ENCODE measurements around the gene RASAL1.

Gene RASAL1

DNA sequence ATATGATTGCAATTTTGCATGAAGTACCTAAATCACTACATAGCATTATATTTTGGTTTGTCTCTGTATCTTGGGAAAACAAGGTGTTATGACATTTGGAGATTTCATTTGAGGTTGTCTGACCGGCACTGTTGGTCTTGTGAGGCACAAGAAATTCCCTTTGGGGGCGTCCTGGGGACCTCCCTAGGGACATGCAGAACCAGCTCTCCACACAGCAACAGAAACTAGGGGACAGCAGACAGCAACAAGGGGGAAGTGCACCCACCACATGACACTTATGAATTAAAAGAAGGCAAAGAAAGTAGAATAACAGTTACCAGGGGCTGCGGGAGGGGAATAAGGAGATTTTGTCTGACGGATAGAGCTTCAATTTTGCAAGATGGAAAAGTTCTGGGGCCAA is 35.4 kb upstream of the RASAL1 start:
- Histone ChIP-seq H2BK120ac (ENCODE audit: low read depth, low read length) (no peak overlapping the region), H3K9ac (ENCODE audit: low read length) (no peak overlapping the region), H2BK5ac (ENCODE audit: low read depth, low read length, poor library complexity, severe bottlenecking) (no peak overlapping the region), H2AFZ (ENCODE audit: low read depth, low read length) (no peak overlapping the region), H3K14ac (ENCODE audit: low read length in 2 of 2) (no peak overlapping the region), H3K36me3 (ENCODE audit: control insufficient read depth in 1 of 2, insufficient read depth in 2 of 2, low read depth in 1 of 2, low read length in 2 of 2) (peaks cover 68 to 83% of the 10 kb centered on the region in 2 experiments), H4K8ac (ENCODE audit: low read length) (no peak overlapping the region), H3K23ac (ENCODE audit: low read length in 2 of 2) (no peak overlapping the region), H4K91ac (ENCODE audit: low read length) (no peak overlapping the region), H3K18ac (ENCODE audit: low read depth in 1 of 2, low read length in 2 of 2) (no peak overlapping the region), H2BK12ac (ENCODE audit: low read length in 2 of 2) (no peak overlapping the region), H3K4ac (ENCODE audit: low read depth in 1 of 2, low read length in 2 of 2) (no peak overlapping the region), H3K4me3 (ENCODE audit: insufficient read depth in 1 of 2, low read depth in 1 of 2, low read length in 2 of 2) (no peak overlapping the region), H3K4me1 (ENCODE audit: control insufficient read depth, insufficient read depth, low read depth, low read length) (peaks cover 21% of the 10 kb centered on the region), H3K27me3 (ENCODE audit: control insufficient read depth in 1 of 2, insufficient read depth in 1 of 2, low read length in 2 of 2) (no peaks in the 10 kb centered on the region), H3K27ac (ENCODE audit: low read length, poor library complexity, severe bottlenecking) (no peak overlapping the region), H3K4me2 (ENCODE audit: low read length, poor library complexity, severe bottlenecking) (no peak overlapping the region), H3K9me3 (ENCODE audit: control insufficient read depth, low read length) (no peaks in the 10 kb centered on the region), H3K79me1 (replicated peaks; ENCODE audit: low read length, poor library complexity, severe bottlenecking) (peaks cover 25% of the 10 kb centered on the region), H2BK15ac (ENCODE audit: low read depth, poor library complexity, severe bottlenecking) (no peak overlapping the region), H2AK5ac (ENCODE audit: low read length, severe bottlenecking) (no peak overlapping the region)
- 94% methylated on average over 4 of the region's 4 CpGs for WGBS
- no peak for DNase-seq

GRCh38 chr12:113170457-113170856 is 34.9 kb upstream of the RASAL1 start:
- Histone ChIP-seq H4K91ac (ENCODE audit: low read length) (no peak overlapping the region), H2BK12ac (ENCODE audit: low read length in 2 of 2) (no peak overlapping the region), H3K4me2 (ENCODE audit: low read length, poor library complexity, severe bottlenecking) (no peak overlapping the region), H3K23ac (ENCODE audit: low read length in 2 of 2) (no peak overlapping the region), H3K27ac (ENCODE audit: low read length, poor library complexity, severe bottlenecking) (no peak overlapping the region), H2BK5ac (ENCODE audit: low read depth, low read length, poor library complexity, severe bottlenecking) (no peak overlapping the region), H2BK120ac (ENCODE audit: low read depth, low read length) (no peak overlapping the region), H3K9me3 (ENCODE audit: control insufficient read depth, low read length) (no peaks in the 10 kb centered on the region), H3K14ac (ENCODE audit: low read length in 2 of 2) (no peak overlapping the region), H3K9ac (ENCODE audit: low read length) (no peak overlapping the region), H3K27me3 (ENCODE audit: control insufficient read depth in 1 of 2, insufficient read depth in 1 of 2, low read length in 2 of 2) (no peaks in the 10 kb centered on the region), H3K18ac (ENCODE audit: low read depth in 1 of 2, low read length in 2 of 2) (no peak overlapping the region), H3K79me1 (replicated peaks; ENCODE audit: low read length, poor library complexity, severe bottlenecking) (peaks cover 29% of the 10 kb centered on the region), H2AK5ac (ENCODE audit: low read length, severe bottlenecking) (no peak overlapping the region), H2AFZ (ENCODE audit: low read depth, low read length) (no peak overlapping the region), H3K4me1 (ENCODE audit: control insufficient read depth, insufficient read depth, low read depth, low read length) (peaks cover 26% of the 10 kb centered on the region), H2BK15ac (ENCODE audit: low read depth, poor library complexity, severe bottlenecking) (no peak overlapping the region), H3K4ac (ENCODE audit: low read depth in 1 of 2, low read length in 2 of 2) (no peak overlapping the region), H4K8ac (ENCODE audit: low read length) (no peak overlapping the region), H3K4me3 (ENCODE audit: insufficient read depth in 1 of 2, low read depth in 1 of 2, low read length in 2 of 2) (no peak overlapping the region), H3K36me3 (ENCODE audit: control insufficient read depth in 1 of 2, insufficient read depth in 2 of 2, low read depth in 1 of 2, low read length in 2 of 2) (peaks cover 71 to 88% of the 10 kb centered on the region in 2 experiments)
- WGBS: 90% methylated on average over 3 of the region's 5 CpGs
- no peak for DNase-seq

- H3K27me3 ChIP-seq (ENCODE audit: control insufficient read depth in 1 of 2, insufficient read depth in 1 of 2, low read length in 2 of 2): no peaks in the 10 kb centered on the region
- no peak overlapping the region for H2BK15ac ChIP-seq (ENCODE audit: low read depth, poor library complexity, severe bottlenecking)
- H3K4me2 ChIP-seq (ENCODE audit: low read length, poor library complexity, severe bottlenecking): no peak overlapping the region
- no peak overlapping the region for H2AFZ ChIP-seq (ENCODE audit: low read depth, low read length)
- H2BK12ac ChIP-seq (ENCODE audit: low read length in 2 of 2): no peak overlapping the region
- no peak for DNase-seq
- peaks cover 28% of the 10 kb centered on the region for H3K79me1 ChIP-seq (replicated peaks; ENCODE audit: low read length, poor library complexity, severe bottlenecking)
- no peak overlapping the region for H3K27ac ChIP-seq (ENCODE audit: low read length, poor library complexity, severe bottlenecking)
- no peak overlapping the region for H3K4ac ChIP-seq (ENCODE audit: low read depth in 1 of 2, low read length in 2 of 2)
- no peak overlapping the region for H3K14ac ChIP-seq (ENCODE audit: low read length in 2 of 2)
- no peak overlapping the region for H3K4me3 ChIP-seq (ENCODE audit: insufficient read depth in 1 of 2, low read depth in 1 of 2, low read length in 2 of 2)
- H4K8ac ChIP-seq (ENCODE audit: low read length): no peak overlapping the region
- no peak overlapping the region for H3K23ac ChIP-seq (ENCODE audit: low read length in 2 of 2)
- H4K91ac ChIP-seq (ENCODE audit: low read length): no peak overlapping the region
- peaks cover 70 to 92% of the 10 kb centered on the region in 2 experiments for H3K36me3 ChIP-seq (ENCODE audit: control insufficient read depth in 1 of 2, insufficient read depth in 2 of 2, low read depth in 1 of 2, low read length in 2 of 2)
- H3K9me3 ChIP-seq (ENCODE audit: control insufficient read depth, low read length): no peaks in the 10 kb centered on the region
- H3K18ac ChIP-seq (ENCODE audit: low read depth in 1 of 2, low read length in 2 of 2): no peak overlapping the region
- no peak overlapping the region for H3K9ac ChIP-seq (ENCODE audit: low read length)
- 93% methylated on average over 13 of the region's 13 CpGs for WGBS
- H2AK5ac ChIP-seq (ENCODE audit: low read length, severe bottlenecking): no peak overlapping the region
- no peak overlapping the region for H2BK5ac ChIP-seq (ENCODE audit: low read depth, low read length, poor library complexity, severe bottlenecking)
- H2BK120ac ChIP-seq (ENCODE audit: low read depth, low read length): no peak overlapping the region
- H3K4me1 ChIP-seq (ENCODE audit: control insufficient read depth, insufficient read depth, low read depth, low read length): peaks cover 27% of the 10 kb centered on the region
Measured at GRCh38 chr12:113169697-113170096, 34.1 kb upstream of the RASAL1 start.

DNA sequence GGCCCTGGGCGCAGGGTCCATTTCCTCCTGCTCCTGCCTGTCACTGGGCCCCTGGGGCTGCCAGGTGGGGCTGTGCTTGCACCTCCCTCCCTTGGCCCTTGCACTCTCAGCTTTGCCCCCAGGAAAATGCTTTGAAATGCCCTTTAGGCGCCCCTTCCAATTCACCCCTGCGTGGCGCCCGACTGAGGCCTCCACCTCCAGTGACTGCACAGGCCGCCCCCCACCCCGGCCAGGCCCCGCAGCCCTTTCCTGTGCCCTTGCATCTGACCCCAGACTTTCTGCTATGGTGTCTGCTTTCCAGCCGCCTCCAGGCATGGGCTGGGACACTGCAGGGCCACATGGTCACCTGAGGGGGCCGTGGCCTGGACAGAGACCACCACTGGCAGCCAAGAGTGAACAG is 32.3 kb upstream of the RASAL1 start:
- no peak for DNase-seq
- Histone ChIP-seq H2BK12ac (ENCODE audit: low read length in 2 of 2) (no peak overlapping the region), H3K9me3 (ENCODE audit: control insufficient read depth, low read length) (no peaks in the 10 kb centered on the region), H3K4me1 (ENCODE audit: control insufficient read depth, insufficient read depth, low read depth, low read length) (peaks cover 24% of the 10 kb centered on the region), H2BK15ac (ENCODE audit: low read depth, poor library complexity, severe bottlenecking) (no peak overlapping the region), H2BK5ac (ENCODE audit: low read depth, low read length, poor library complexity, severe bottlenecking) (no peak overlapping the region), H2BK120ac (ENCODE audit: low read depth, low read length) (no peak overlapping the region), H3K23ac (ENCODE audit: low read length in 2 of 2) (no peak overlapping the region), H3K4me2 (ENCODE audit: low read length, poor library complexity, severe bottlenecking) (no peak overlapping the region), H3K36me3 (ENCODE audit: control insufficient read depth in 1 of 2, insufficient read depth in 2 of 2, low read depth in 1 of 2, low read length in 2 of 2) (peaks cover 79 to 88% of the 10 kb centered on the region in 2 experiments), H3K18ac (ENCODE audit: low read depth in 1 of 2, low read length in 2 of 2) (no peak overlapping the region), H3K9ac (ENCODE audit: low read length) (no peak overlapping the region), H3K4ac (ENCODE audit: low read depth in 1 of 2, low read length in 2 of 2) (no peak overlapping the region), H3K4me3 (ENCODE audit: insufficient read depth in 1 of 2, low read depth in 1 of 2, low read length in 2 of 2) (peak overlapping the region in 1 of 2 experiments; percentile 22), H4K8ac (ENCODE audit: low read length) (no peak overlapping the region), H2AFZ (ENCODE audit: low read depth, low read length) (no peak overlapping the region), H3K14ac (ENCODE audit: low read length in 2 of 2) (no peak overlapping the region), H3K27me3 (ENCODE audit: control insufficient read depth in 1 of 2, insufficient read depth in 1 of 2, low read length in 2 of 2) (no peaks in the 10 kb centered on the region), H3K27ac (ENCODE audit: low read length, poor library complexity, severe bottlenecking) (no peak overlapping the region), H4K91ac (ENCODE audit: low read length) (no peak overlapping the region), H2AK5ac (ENCODE audit: low read length, severe bottlenecking) (no peak overlapping the region), H3K79me1 (replicated peaks; ENCODE audit: low read length, poor library complexity, severe bottlenecking) (peaks cover 32% of the 10 kb centered on the region)
- 96% methylated on average over 10 of the region's 10 CpGs for WGBS

All from mesenchymal stem cell (in vitro differentiated cells and primary cell).